Prostate gland (tissue), 2 donors: Measurements from ENCODE around the gene ATG4D.
"Not testable (repeated sequence)": the region's sequence is repeated elsewhere in the genome, so short reads cannot be mapped to it uniquely, and the experiment has no call there.

Experiments used
- CTCF ChIP-seq, 4 experiments: fragments of 200-600 bp in 2 of 4; fragments of 450-650 bp in 2 of 4; sonication (generic) in 2 of 4; IDR thresholded peaks; 1 replicate in 3 of 4; 2 replicates in 1 of 4; pipeline ENCODE4 v1.5.1; 2016 to 2019; ENCODE audit warnings: antibody characterized with exemption in 4 of 4, mild to moderate bottlenecking in 2 of 4, moderate library complexity in 2 of 4
- POLR2A ChIP-seq: fragments of 450-650 bp; IDR thresholded peaks from one replicate; pipeline ENCODE4 v1.6.1; 2016; ENCODE audit warnings: antibody characterized with exemption, mild to moderate bottlenecking
- POLR2AphosphoS5 ChIP-seq: sonication (generic); formaldehyde crosslinking; IDR thresholded peaks from one replicate; pipeline ENCODE4 v1.6.1; 2017; ENCODE audit warnings: antibody characterized with exemption

- TF ChIP-seq POLR2A; CTCF (IDR thresholded peaks at IDR 0.05); POLR2AphosphoS5: not testable (repeated sequence)
Observed at GRCh38 chr19:10539016-10539415, 4.7 kb upstream of the ATG4D start.
